Karpas-422 (cell line): ENCODE results near the gene MINDY1. TPM values are rescaled to one million over a fixed set of nuclear protein-coding genes. Genes with fewer than 3 reads are reported as not detected.

Experiments used
- DNase-seq: peaks from one replicate; pipeline ENCODE4 v3.0.0-alpha.2; 2015
- H2AFZ ChIP-seq: fragments of 200-600 bp; sonication (generic); 2 replicates; pipeline ENCODE4 v1.6.1; 2014; ENCODE audit warnings: antibody characterized with exemption, low read length, mixed read lengths
- H3K27ac ChIP-seq: fragments of 200-600 bp; sonication (generic); 2 replicates; pipeline ENCODE4 v1.5.1; 2014; ENCODE audit warnings: mild to moderate bottlenecking, low read length, moderate library complexity
- H3K27me3 ChIP-seq: fragments of 200-600 bp; sonication (generic); 2 replicates; pipeline ENCODE4 v1.6.1; 2014; ENCODE audit warnings: low read length, mixed read lengths
- H3K36me3 ChIP-seq: fragments of 200-600 bp; sonication (generic); 2 replicates; pipeline ENCODE4 v1.6.1; 2014; ENCODE audit warnings: low read length, mixed read lengths; ENCODE audit not compliant: insufficient read depth
- H3K4me1 ChIP-seq: fragments of 200-600 bp; sonication (generic); 2 replicates; pipeline ENCODE4 v1.6.1; 2014; ENCODE audit warnings: mild to moderate bottlenecking, low read length, mixed read lengths
- H3K4me2 ChIP-seq: fragments of 200-600 bp; sonication (generic); 2 replicates; pipeline ENCODE4 v1.6.1; 2014; ENCODE audit warnings: low read length, low read depth, mild to moderate bottlenecking; ENCODE audit not compliant: poor library complexity, severe bottlenecking
- H3K4me3 ChIP-seq: fragments of 200-600 bp; sonication (generic); 2 replicates; pipeline ENCODE4 v1.5.1; 2014; ENCODE audit warnings: mild to moderate bottlenecking, antibody characterized with exemption, low read length, mixed read lengths
- H3K79me2 ChIP-seq: fragments of 200-600 bp; sonication (generic); 2 replicates; pipeline ENCODE4 v1.6.1; 2014; ENCODE audit warnings: mild to moderate bottlenecking, low read length, mixed read lengths
- H3K9ac ChIP-seq: fragments of 200-600 bp; sonication (generic); 2 replicates; pipeline ENCODE4 v1.6.0; 2014; ENCODE audit warnings: low read length
- H3K9me2 ChIP-seq: fragments of 200-600 bp; sonication (generic), shearing (Covaris generic); replicated peaks from 2 replicates; pipeline ENCODE4 v1.6.0; 2014; ENCODE audit warnings: mild to moderate bottlenecking, low read length, moderate library complexity; ENCODE audit not compliant: insufficient read depth
- H3K9me3 ChIP-seq: fragments of 300-700, 200-600 bp; sonication (generic); 2 replicates; pipeline ENCODE4 v1.6.1; 2014; ENCODE audit warnings: low read length, mixed read lengths
- H4K20me1 ChIP-seq: fragments of 200-600 bp; sonication (generic); 2 replicates; pipeline ENCODE4 v1.6.1; 2014; ENCODE audit warnings: mild to moderate bottlenecking, antibody characterized with exemption, low read length, low read depth; ENCODE audit not compliant: insufficient read depth
- total RNA-seq: library from RNA; depleted of rRNA; stranded (reverse); fragments of >200 nt; shearing (Covaris generic); gene quantifications from 2 replicates; pipeline ENCODE4 v1.2.3, GENCODE V29; 2014; ENCODE audit warnings: low replicate concordance

MINDY1 gene
- total RNA-seq, 1 experiment from 2014 or later, result 9.9 TPM

- H3K36me3 ChIP-seq, result peaks cover 21% of the 10 kb centered on the region; the same call in 1 of the 2 replicates
- peaks cover 55% of the 10 kb centered on the region for H3K79me2 ChIP-seq
- H3K9me2 ChIP-seq, result no peaks in the 10 kb centered on the region
- peaks cover 34% of the 10 kb centered on the region for H3K4me1 ChIP-seq
- no peak overlapping the region for H2AFZ ChIP-seq
- no peaks in the 10 kb centered on the region for H3K9me3 ChIP-seq
- H4K20me1 ChIP-seq, result peaks cover 29% of the 10 kb centered on the region
- H3K4me2 ChIP-seq, result peak overlapping the region; percentile 85
- peak overlapping the region; percentile 80 for H3K27ac ChIP-seq
- H3K27me3 ChIP-seq, result no peaks in the 10 kb centered on the region
- no peak overlapping the region; the same call in 1 of the 2 replicates for H3K4me3 ChIP-seq
- peak overlapping the region; percentile 82; the same call in 1 of the 2 replicates for H3K9ac ChIP-seq
- DNase-seq, result no peak
These were observed 35.7 kb downstream of the MINDY1 start for GRCh38 chr1:150970808-150971582.

- Histone ChIP-seq H3K9ac (no peak overlapping the region), H3K4me1 (peaks cover 30% of the 10 kb centered on the region), H3K9me2 (no peaks in the 10 kb centered on the region), H3K27ac (no peak overlapping the region), H3K4me3 (no peak overlapping the region), H3K79me2 (peaks cover 55% of the 10 kb centered on the region), H2AFZ (no peak overlapping the region), H3K4me2 (no peak overlapping the region), H3K36me3 (peaks cover 28% of the 10 kb centered on the region; the same call in 1 of the 2 replicates), H3K9me3 (no peaks in the 10 kb centered on the region), H3K27me3 (no peaks in the 10 kb centered on the region), H4K20me1 (peaks cover 34% of the 10 kb centered on the region)
- DNase-seq, result no peak
These were observed 37.1 kb downstream of the MINDY1 start for GRCh38 chr1:150969626-150970025.

DNA sequence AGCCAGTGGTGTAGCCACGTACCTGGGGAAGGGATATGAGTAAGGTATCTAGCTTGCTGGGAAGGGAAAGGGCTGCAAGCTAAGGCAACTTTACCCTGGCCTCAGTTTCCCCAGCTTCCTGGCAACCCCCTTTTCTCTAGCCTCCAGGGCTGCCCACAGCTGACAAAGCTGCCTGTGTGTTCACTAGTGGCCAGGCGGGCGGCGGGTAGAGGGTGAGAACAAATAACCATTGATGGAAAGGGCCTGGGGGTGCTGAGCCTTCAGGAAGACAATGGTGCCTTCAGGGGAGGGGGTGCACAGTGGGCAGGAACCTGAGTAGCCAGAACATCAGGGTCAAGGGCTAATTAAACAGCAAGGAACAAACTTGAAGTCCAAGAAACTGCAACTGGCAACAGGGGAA is 38.2 kb downstream of the MINDY1 start:
- Histone ChIP-seq H3K79me2 (peaks cover 49% of the 10 kb centered on the region), H3K27ac (no peak overlapping the region), H3K27me3 (no peaks in the 10 kb centered on the region), H3K9ac (no peak overlapping the region), H2AFZ (no peak overlapping the region), H3K36me3 (peaks cover 38% of the 10 kb centered on the region; the same call in 1 of the 2 replicates), H3K9me3 (no peaks in the 10 kb centered on the region), H3K9me2 (no peaks in the 10 kb centered on the region), H3K4me1 (peaks cover 30% of the 10 kb centered on the region), H4K20me1 (peaks cover 34% of the 10 kb centered on the region), H3K4me2 (no peak overlapping the region), H3K4me3 (no peak overlapping the region)
- no peak for DNase-seq

- Histone ChIP-seq H3K27me3 (no peaks in the 10 kb centered on the region), H3K9ac (no peak overlapping the region), H3K9me3 (no peaks in the 10 kb centered on the region), H3K4me1 (peaks cover 27% of the 10 kb centered on the region), H4K20me1 (peaks cover 32% of the 10 kb centered on the region), H3K36me3 (peaks cover 44% of the 10 kb centered on the region; the same call in 1 of the 2 replicates), H2AFZ (no peak overlapping the region), H3K9me2 (no peaks in the 10 kb centered on the region), H3K79me2 (peaks cover 43% of the 10 kb centered on the region), H3K4me3 (no peak overlapping the region), H3K27ac (no peak overlapping the region), H3K4me2 (no peak overlapping the region)
- DNase-seq, result no peak
These were observed 38.8 kb downstream of the MINDY1 start for GRCh38 chr1:150967936-150968335.

GRCh38 chr1:150966011-150966410 is 40.7 kb downstream of the MINDY1 start:
- DNase-seq, result no peak
- H3K4me2 ChIP-seq, result no peak overlapping the region
- peaks cover 17% of the 10 kb centered on the region; the same call in 1 of the 2 replicates for H4K20me1 ChIP-seq
- peaks cover 52% of the 10 kb centered on the region for H3K36me3 ChIP-seq
- H2AFZ ChIP-seq, result no peak overlapping the region
- no peaks in the 10 kb centered on the region for H3K27me3 ChIP-seq
- peaks cover 7% of the 10 kb centered on the region for H3K4me1 ChIP-seq
- no peak overlapping the region for H3K27ac ChIP-seq
- H3K79me2 ChIP-seq, result peaks cover 24% of the 10 kb centered on the region
- no peak overlapping the region for H3K9ac ChIP-seq
- no peaks in the 10 kb centered on the region for H3K9me2 ChIP-seq
- no peak overlapping the region for H3K4me3 ChIP-seq
- no peaks in the 10 kb centered on the region for H3K9me3 ChIP-seq

- DNase-seq, result no peak
These were observed 41.1 kb downstream of the MINDY1 start for GRCh38 chr1:150965605-150966004.

GRCh38 chr1:150964164-150964489 is 42.6 kb downstream of the MINDY1 start:
- Histone ChIP-seq H3K4me2 (no peak overlapping the region), H3K9me3 (no peaks in the 10 kb centered on the region), H3K4me1 (no peaks in the 10 kb centered on the region), H3K9me2 (no peaks in the 10 kb centered on the region), H3K27ac (no peak overlapping the region), H3K27me3 (no peaks in the 10 kb centered on the region), H3K79me2 (peaks cover 6% of the 10 kb centered on the region), H3K4me3 (no peak overlapping the region), H4K20me1 (0 out of 2 replicates have a peak, but pooled peaks cover 11% of the 10 kb centered on the region), H3K9ac (no peak overlapping the region), H2AFZ (no peak overlapping the region), H3K36me3 (peaks cover 65% of the 10 kb centered on the region)
- no peak for DNase-seq

More at GRCh38 chr1:150965605-150966004, 41.1 kb downstream of the MINDY1 start:
- H3K4me2 ChIP-seq, result no peak overlapping the region
- peaks cover 56% of the 10 kb centered on the region for H3K36me3 ChIP-seq
- no peaks in the 10 kb centered on the region for H3K9me3 ChIP-seq
- H3K4me3 ChIP-seq, result no peak overlapping the region
- H2AFZ ChIP-seq, result no peak overlapping the region
- no peaks in the 10 kb centered on the region for H3K9me2 ChIP-seq
- peaks cover 3% of the 10 kb centered on the region for H3K4me1 ChIP-seq
- no peaks in the 10 kb centered on the region for H3K27me3 ChIP-seq
- H3K79me2 ChIP-seq, result peaks cover 20% of the 10 kb centered on the region
- no peak overlapping the region for H3K27ac ChIP-seq
- H3K9ac ChIP-seq, result no peak overlapping the region
- peaks cover 13% of the 10 kb centered on the region; the same call in 1 of the 2 replicates for H4K20me1 ChIP-seq

DNA sequence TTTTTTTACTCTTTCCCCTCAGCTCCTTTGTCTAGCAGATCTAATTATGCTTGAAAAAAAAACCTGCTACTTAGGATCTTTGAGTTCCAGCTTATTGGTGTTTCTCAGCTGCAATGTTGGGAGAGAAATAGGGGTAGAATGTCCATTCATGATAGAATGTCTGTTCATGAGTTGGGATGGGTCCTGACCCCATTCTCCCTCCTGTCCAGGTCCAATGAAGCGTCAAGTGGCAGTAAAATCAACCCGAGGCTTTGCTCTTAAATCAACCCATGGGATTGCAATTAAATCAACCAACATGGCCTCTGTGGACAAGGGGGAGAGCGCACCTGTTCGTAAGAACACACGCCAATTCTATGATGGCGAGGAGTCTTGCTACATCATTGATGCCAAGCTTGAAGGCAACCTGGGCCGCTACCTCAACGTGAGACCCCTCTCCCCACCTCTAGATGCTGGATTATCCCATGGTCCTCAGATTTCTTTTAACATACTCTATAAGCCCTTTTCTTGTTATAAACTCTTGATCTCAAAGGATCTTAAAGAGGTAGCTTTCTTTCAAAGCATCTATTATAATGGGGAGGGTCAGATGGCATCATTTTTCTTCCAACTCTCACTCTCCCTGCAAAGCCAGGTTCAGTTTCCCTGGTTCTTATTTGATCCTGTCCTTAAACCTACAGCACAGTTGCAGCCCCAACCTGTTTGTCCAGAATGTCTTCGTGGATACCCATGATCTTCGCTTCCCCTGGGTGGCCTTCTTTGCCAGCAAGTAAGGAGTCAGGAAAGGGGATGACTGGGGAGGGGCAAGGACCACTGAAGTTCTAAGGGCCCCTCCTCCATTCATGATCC is 43.2 kb downstream of the MINDY1 start:
- Histone ChIP-seq H3K27me3 (no peaks in the 10 kb centered on the region), H3K9me3 (no peaks in the 10 kb centered on the region), H3K27ac (no peak overlapping the region), H3K79me2 (no peaks in the 10 kb centered on the region), H3K4me2 (no peak overlapping the region), H3K9me2 (no peaks in the 10 kb centered on the region), H3K4me1 (no peaks in the 10 kb centered on the region), H2AFZ (no peak overlapping the region), H3K9ac (no peak overlapping the region), H4K20me1 (0 out of 2 replicates have a peak, but pooled peaks cover 11% of the 10 kb centered on the region), H3K36me3 (peaks cover 65% of the 10 kb centered on the region), H3K4me3 (no peak overlapping the region)
- DNase-seq, result no peak
